Panc1 (cell line): ENCODE data around the gene GJD4. TPM values are rescaled to one million over a fixed set of nuclear protein-coding genes. Genes with fewer than 3 reads are reported as not detected.

Source experiments
- ATAC-seq: fragments of 200-7000 bp; cut with Tn5 transposase; 2 replicates; pipeline ENCODE4 v1.9.1; 2020; ENCODE audit warnings: mild to moderate bottlenecking, moderate library complexity
- BruUV-seq: library from RNA; stranded (reverse); fragments of 400-500 nt; replicated peaks from 2 replicates; lab custom pipeline; 2021; lab: Mats Ljungman, UMichigan
- CTCF ChIA-PET: fragments of 300-600 bp; sonication (Branson Sonifier 250); formaldehyde crosslinking; loops from one replicate; lab custom pipeline; 2022; ENCODE audit warnings: antibody characterized with exemption; lab: Charles Lee
- POLR2A ChIA-PET: fragments of 300-600 bp; sonication (Branson Sonifier 250); formaldehyde crosslinking; loops from one replicate; lab custom pipeline; 2022; ENCODE audit warnings: antibody characterized with exemption; lab: Charles Lee
- DNase-seq: peaks from one replicate; pipeline ENCODE4 v3.0.0-alpha.2; 2010; ENCODE audit warnings: low read depth, low spot score
- H3K27ac ChIP-seq: 2 replicates; pipeline ENCODE4 v1.5.1; 2011; ENCODE audit warnings: mild to moderate bottlenecking, low read length, inconsistent platforms
- H3K27me3 ChIP-seq: fragments of 200-500 bp; sonication (Bioruptor generic); 2 replicates; pipeline ENCODE4 v1.6.0; 2014; ENCODE audit warnings: low read length, inconsistent platforms; ENCODE audit not compliant: control insufficient read depth, insufficient read depth
- H3K36me3 ChIP-seq: fragments of 200-500 bp; sonication (Bioruptor generic); 2 replicates; pipeline ENCODE4 v1.5.1; 2014; ENCODE audit warnings: inconsistent platforms, mild to moderate bottlenecking, low read length, moderate library complexity; ENCODE audit not compliant: control insufficient read depth, insufficient read depth
- H3K4me1 ChIP-seq: 2 replicates; pipeline ENCODE4 v1.5.1; 2011; ENCODE audit warnings: inconsistent platforms, mild to moderate bottlenecking, low read length, moderate library complexity; ENCODE audit not compliant: control insufficient read depth, insufficient read depth
- H3K4me3 ChIP-seq, 2 experiments: 2 replicates each; pipeline ENCODE4 v1.5.1; 2011 to 2012; ENCODE audit warnings: low read depth in 2 of 2, low read length in 2 of 2, mild to moderate bottlenecking in 2 of 2, inconsistent platforms in 1 of 2, moderate library complexity in 1 of 2
- H3K9me3 ChIP-seq: fragments of 200-500 bp; sonication (Bioruptor generic); 2 replicates; pipeline ENCODE4 v1.5.1; 2014; ENCODE audit warnings: low read depth, mild to moderate bottlenecking, inconsistent platforms, low read length, moderate library complexity; ENCODE audit not compliant: control insufficient read depth, insufficient read depth
- CTCF ChIP-seq: fragments of 450-650 bp; IDR thresholded peaks from 2 replicates; pipeline ENCODE4 v1.5.1; 2017; ENCODE audit warnings: mild to moderate bottlenecking
- POLR2AphosphoS5 ChIP-seq: IDR thresholded peaks from 2 replicates; pipeline ENCODE4 v1.6.1; 2012; ENCODE audit warnings: mild to moderate bottlenecking, low read depth, low read length, moderate library complexity
- SIN3A ChIP-seq: IDR thresholded peaks from 2 replicates; pipeline ENCODE4 v1.6.1; 2012; ENCODE audit warnings: low read depth, mild to moderate bottlenecking, low read length, moderate library complexity, borderline replicate concordance; ENCODE audit not compliant: insufficient read depth
- TCF7L2 ChIP-seq: IDR thresholded peaks from 2 replicates; pipeline ENCODE4 v1.6.1; 2011; ENCODE audit warnings: mild to moderate bottlenecking, low read depth, low read length, inconsistent platforms
- in situ Hi-C: cut with HindIII; loops from 2 replicates; pipeline ENCODE4 v1.10.0; 2016; ENCODE audit warnings: low sequenced_read_pairs, low pct_unique_long_range_greater_than_20kb
- intact Hi-C: fragments of 100-400 bp; cut with micrococcal nuclease; formaldehyde crosslinking; loops from one replicate; pipeline ENCODE4 v1.10.0; 2022; ENCODE audit not compliant: unreplicated experiment
- total RNA-seq: library from RNA; stranded (reverse); gene quantifications from one replicate; pipeline ENCODE4 v1.2.1, GENCODE V29; 2021; ENCODE audit not compliant: unreplicated experiment
- TF ChIP-seq, protein P1 (sequence below), 2 experiments: IDR thresholded peaks; 2 replicates each; pipeline ENCODE4 v1.6.1; 2011 to 2012; ENCODE audit warnings: low read depth in 2 of 2, control low read depth in 1 of 2, low read length in 1 of 2, mild to moderate bottlenecking in 1 of 2, moderate library complexity in 1 of 2; ENCODE audit not compliant: insufficient read depth in 1 of 2

Gene GJD4
- total RNA-seq, 1 experiment from 2014 or later: not detected

- Histone ChIP-seq H3K36me3 (no peaks in the 10 kb centered on the region), H3K4me1 (no peaks in the 10 kb centered on the region), H3K4me3 (no peak overlapping the region), H3K27me3 (peaks cover 10% of the 10 kb centered on the region), H3K9me3 (no peaks in the 10 kb centered on the region), H3K27ac (no peak overlapping the region)
- POLR2A ChIA-PET: no interaction called here
- ATAC-seq (no peak), DNase-seq (no peak)
- CTCF ChIA-PET: no interaction called here
- BruUV-seq: no TSS peak
- intact Hi-C loops (no loop called here), in situ Hi-C loops (no loop called here)
- TF ChIP-seq, protein P1, sequence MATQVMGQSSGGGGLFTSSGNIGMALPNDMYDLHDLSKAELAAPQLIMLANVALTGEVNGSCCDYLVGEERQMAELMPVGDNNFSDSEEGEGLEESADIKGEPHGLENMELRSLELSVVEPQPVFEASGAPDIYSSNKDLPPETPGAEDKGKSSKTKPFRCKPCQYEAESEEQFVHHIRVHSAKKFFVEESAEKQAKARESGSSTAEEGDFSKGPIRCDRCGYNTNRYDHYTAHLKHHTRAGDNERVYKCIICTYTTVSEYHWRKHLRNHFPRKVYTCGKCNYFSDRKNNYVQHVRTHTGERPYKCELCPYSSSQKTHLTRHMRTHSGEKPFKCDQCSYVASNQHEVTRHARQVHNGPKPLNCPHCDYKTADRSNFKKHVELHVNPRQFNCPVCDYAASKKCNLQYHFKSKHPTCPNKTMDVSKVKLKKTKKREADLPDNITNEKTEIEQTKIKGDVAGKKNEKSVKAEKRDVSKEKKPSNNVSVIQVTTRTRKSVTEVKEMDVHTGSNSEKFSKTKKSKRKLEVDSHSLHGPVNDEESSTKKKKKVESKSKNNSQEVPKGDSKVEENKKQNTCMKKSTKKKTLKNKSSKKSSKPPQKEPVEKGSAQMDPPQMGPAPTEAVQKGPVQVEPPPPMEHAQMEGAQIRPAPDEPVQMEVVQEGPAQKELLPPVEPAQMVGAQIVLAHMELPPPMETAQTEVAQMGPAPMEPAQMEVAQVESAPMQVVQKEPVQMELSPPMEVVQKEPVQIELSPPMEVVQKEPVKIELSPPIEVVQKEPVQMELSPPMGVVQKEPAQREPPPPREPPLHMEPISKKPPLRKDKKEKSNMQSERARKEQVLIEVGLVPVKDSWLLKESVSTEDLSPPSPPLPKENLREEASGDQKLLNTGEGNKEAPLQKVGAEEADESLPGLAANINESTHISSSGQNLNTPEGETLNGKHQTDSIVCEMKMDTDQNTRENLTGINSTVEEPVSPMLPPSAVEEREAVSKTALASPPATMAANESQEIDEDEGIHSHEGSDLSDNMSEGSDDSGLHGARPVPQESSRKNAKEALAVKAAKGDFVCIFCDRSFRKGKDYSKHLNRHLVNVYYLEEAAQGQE (IDR thresholded peaks at IDR 0.05; ENCODE audit: insufficient read depth in 1 of 2, low read depth in 2 of 2, low read length in 1 of 2): no peak
- no peak for TF ChIP-seq SIN3A
Measured at GRCh38 chr10:35606430-35606829, 1.3 kb downstream of the GJD4 start.

DNA sequence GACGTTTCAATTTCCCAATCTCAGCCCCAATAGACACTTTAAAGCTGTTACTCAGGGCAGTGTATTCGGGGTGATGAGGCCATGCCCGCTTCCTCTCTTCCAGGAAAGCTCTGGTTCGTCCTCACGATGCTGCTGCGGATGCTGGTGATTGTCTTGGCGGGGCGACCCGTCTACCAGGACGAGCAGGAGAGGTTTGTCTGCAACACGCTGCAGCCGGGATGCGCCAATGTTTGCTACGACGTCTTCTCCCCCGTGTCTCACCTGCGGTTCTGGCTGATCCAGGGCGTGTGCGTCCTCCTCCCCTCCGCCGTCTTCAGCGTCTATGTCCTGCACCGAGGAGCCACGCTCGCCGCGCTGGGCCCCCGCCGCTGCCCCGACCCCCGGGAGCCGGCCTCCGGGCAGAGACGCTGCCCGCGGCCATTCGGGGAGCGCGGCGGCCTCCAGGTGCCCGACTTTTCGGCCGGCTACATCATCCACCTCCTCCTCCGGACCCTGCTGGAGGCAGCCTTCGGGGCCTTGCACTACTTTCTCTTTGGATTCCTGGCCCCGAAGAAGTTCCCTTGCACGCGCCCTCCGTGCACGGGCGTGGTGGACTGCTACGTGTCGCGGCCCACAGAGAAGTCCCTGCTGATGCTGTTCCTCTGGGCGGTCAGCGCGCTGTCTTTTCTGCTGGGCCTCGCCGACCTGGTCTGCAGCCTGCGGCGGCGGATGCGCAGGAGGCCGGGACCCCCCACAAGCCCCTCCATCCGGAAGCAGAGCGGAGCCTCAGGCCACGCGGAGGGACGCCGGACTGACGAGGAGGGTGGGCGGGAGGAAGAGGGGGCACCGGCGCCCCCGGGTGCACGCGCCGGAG lies 2.6 kb downstream of the GJD4 start:
- H3K9me3 ChIP-seq: no peaks in the 10 kb centered on the region
- no peak for TF ChIP-seq POLR2AphosphoS5
- no peak for TF ChIP-seq TCF7L2
- TF ChIP-seq, protein P1 (IDR thresholded peaks at IDR 0.05; ENCODE audit: insufficient read depth in 1 of 2, low read depth in 2 of 2, low read length in 1 of 2): no peak
- TF ChIP-seq CTCF: no peak
- no peak for TF ChIP-seq SIN3A
- H3K4me1 ChIP-seq: no peaks in the 10 kb centered on the region
- no peak for DNase-seq
- H3K27ac ChIP-seq: no peak overlapping the region
- ChIA-PET CTCF (no interaction called here), POLR2A (no interaction called here)
- H3K27me3 ChIP-seq: peaks cover 10% of the 10 kb centered on the region
- peak; percentile 69 for ATAC-seq
- in situ Hi-C loops: no loop called here
- no TSS peak for BruUV-seq
- H3K36me3 ChIP-seq: no peaks in the 10 kb centered on the region
- intact Hi-C loops: no loop called here
- peak overlapping the region; percentile 34 to 39 for H3K4me3 ChIP-seq
